Natural killer cell treated with Interleukin-12 subunit alpha and Interleukin-12 subunit beta and Interleukin-15 and Interleukin-18, amount 100 ng/mL, for 72 hours (primary cell): Measurements from ENCODE around the gene OSBPL5. TPM values are rescaled to one million over a fixed set of nuclear protein-coding genes. Genes with fewer than 3 reads are reported as not detected.

ENCODE experiments used
- ATAC-seq, 2 donors: fragments of 150-1000 bp; cut with Tn5 transposase in 1 of 2; sonication (Bioruptor Pico), chemical (Tn5 transposase) in 1 of 2; 2 replicates each; pipeline ENCODE4 v1.10.0; 2021
- DNase-seq: peaks from one replicate; pipeline ENCODE4 v3.0.0; 2022; ENCODE audit warnings: low spot score
- H3K27ac Mint-ChIP-seq, 2 donors: 1 replicate in 1 of 2; 2 replicates in 1 of 2; pipeline ENCODE4 v1.8.0; 2022; ENCODE audit warnings: mixed read lengths in 2 of 2, mild to moderate bottlenecking in 1 of 2, moderate library complexity in 1 of 2
- H3K27me3 Mint-ChIP-seq, 2 donors: 1 replicate in 1 of 2; 2 replicates in 1 of 2; pipeline ENCODE4 v1.8.0; 2022; ENCODE audit warnings: mixed read lengths in 2 of 2
- H3K36me3 Mint-ChIP-seq: one replicate; pipeline ENCODE4 v1.8.0; 2022; ENCODE audit warnings: mixed read lengths
- H3K4me1 Mint-ChIP-seq, 2 donors: 1 replicate in 1 of 2; 2 replicates in 1 of 2; pipeline ENCODE4 v1.8.0; 2022; ENCODE audit warnings: low read depth in 2 of 2, mixed read lengths in 2 of 2, mild to moderate bottlenecking in 1 of 2
- H3K4me3 Mint-ChIP-seq: one replicate; pipeline ENCODE4 v1.8.0; 2022; ENCODE audit warnings: mixed read lengths
- H3K9me3 Mint-ChIP-seq: 2 replicates; pipeline ENCODE4 v1.8.0; 2022; ENCODE audit warnings: mixed read lengths
- total RNA-seq, 2 donors: library from RNA; stranded (reverse); gene quantifications; one replicate each; pipeline ENCODE4 v1.2.3, GENCODE V29; 2022

Gene OSBPL5
- total RNA-seq, 2 donors from 2014 or later: 58.3 to 74.6 TPM

DNA sequence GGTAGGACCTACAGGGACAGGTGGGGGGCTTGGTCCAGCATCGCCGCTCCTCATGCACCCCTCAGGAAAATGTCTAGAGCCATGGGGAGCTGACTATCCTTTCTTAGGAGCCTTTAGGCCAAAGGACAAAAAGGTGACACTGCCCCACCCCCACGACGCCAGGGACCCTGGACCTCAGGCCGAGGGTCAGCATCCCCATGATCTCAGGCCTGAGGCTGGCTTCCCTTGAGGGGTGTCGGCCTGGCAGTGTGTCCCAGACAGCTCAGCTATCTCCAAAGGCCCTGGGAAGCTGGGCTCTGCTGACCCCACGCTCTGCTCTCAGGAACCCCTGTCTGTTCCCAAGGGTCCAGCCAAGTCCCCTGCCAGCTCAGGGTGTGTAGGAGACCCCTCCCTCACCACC is 37.2 kb upstream of the OSBPL5 start:
- no peak for ATAC-seq
- H3K27ac Mint-ChIP-seq: no peak overlapping the region
- no peaks in the 10 kb centered on the region for H3K9me3 Mint-ChIP-seq
- no peak overlapping the region for H3K4me3 Mint-ChIP-seq
- H3K36me3 Mint-ChIP-seq: no peaks in the 10 kb centered on the region
- peaks cover 10 to 12% of the 10 kb centered on the region in 2 donors for H3K4me1 Mint-ChIP-seq
- H3K27me3 Mint-ChIP-seq: peaks cover 0 to 5% of the 10 kb centered on the region in 2 donors
- no peak for DNase-seq

DNA sequence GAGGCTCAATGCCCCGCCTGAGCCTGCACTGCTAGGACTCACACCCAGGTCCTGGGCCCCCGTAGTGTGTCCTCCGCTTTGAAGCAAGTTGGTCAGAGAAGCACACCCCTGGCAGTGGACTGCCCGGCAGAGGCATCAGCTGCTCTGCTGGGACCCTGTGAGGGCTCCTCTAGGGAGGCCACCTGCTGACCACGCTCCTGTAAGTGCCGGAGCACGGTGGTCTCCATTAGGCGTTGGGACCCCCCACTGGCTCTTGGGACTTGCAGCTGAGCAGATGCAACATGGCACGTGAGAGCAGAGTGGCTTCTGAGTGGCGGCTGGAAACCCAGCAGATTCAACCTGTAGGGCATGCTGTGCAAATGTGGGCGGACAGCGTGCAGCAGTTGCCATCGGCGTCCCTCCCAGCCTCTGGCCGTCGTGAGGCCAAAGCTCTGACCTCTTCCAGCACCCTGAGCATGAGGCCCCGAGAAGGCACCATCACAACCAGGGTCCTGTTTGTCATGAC is 36.6 kb upstream of the OSBPL5 start:
- Mint-ChIP-seq H3K9me3 (no peaks in the 10 kb centered on the region), H3K4me1 (peaks cover 10 to 12% of the 10 kb centered on the region in 2 donors), H3K36me3 (no peaks in the 10 kb centered on the region), H3K27ac (no peak overlapping the region), H3K27me3 (peaks cover 0 to 5% of the 10 kb centered on the region in 2 donors), H3K4me3 (no peak overlapping the region)
- no peak for ATAC-seq
- DNase-seq: no peak

DNA sequence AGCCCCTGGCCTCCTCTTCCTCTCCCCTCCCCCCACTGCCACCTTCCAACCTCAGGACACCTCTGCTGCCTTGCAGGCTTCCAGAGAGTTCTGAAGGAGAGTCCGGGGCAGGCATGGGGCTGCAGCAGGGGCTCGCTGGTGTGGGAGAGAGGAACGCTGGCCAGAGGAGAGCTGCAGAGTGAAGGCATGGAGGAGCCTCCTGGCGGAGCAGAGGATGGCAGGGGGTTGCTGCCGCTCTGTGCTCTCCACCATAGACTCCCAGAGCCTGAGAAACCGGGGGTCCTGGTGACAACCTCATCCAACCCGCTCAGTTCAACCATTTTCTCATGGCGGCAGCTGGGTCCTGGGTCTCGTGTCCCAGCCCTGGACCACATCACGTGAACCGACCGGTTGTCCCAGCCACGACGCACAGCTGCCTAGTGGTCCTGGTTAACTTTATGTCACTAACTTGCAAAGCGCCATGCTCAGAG is 36.0 kb upstream of the OSBPL5 start:
- H3K27ac Mint-ChIP-seq: no peak overlapping the region
- no peak overlapping the region for H3K4me3 Mint-ChIP-seq
- ATAC-seq (no peak), DNase-seq (no peak)
- H3K9me3 Mint-ChIP-seq: no peaks in the 10 kb centered on the region
- H3K27me3 Mint-ChIP-seq: peaks cover 0 to 5% of the 10 kb centered on the region in 2 donors
- H3K36me3 Mint-ChIP-seq: no peaks in the 10 kb centered on the region
- peaks cover 10 to 12% of the 10 kb centered on the region in 2 donors for H3K4me1 Mint-ChIP-seq

DNA sequence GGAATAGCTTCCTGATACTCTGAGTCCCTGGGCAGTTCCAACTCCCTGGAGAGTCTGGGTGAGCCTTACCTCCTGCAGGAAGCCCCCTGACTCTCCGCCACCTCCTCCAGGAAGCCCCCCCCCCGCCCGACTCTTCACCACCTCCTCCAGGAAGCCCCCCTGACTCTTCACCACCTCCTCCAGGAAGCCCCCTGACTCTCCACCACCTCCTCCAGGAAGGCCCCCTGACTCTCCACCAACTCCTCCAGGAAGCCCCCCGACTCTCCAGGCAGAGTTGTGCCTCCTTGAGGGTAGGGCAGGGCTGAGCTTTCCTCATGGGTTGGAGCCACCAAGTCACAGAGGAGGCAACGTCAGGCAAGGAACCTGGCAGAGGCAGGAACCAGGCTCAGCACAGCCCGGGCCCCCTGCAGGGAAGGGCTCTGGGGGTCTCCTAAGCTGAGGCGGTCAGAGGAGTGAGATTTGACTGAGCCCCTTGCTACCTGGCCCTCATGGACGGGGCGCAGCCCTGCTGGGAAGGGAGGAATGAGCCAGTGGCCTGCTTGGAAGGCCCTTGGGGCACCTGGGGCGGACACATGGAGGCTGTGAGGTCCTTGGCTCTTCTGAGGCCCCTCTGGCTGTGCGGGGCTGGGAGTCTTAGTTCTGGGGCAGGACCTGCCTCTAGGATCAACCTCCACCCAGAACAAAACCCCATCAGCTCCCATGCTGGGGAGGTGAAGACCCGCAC is 35.4 kb upstream of the OSBPL5 start:
- peaks cover 9 to 13% of the 10 kb centered on the region in 2 donors for H3K4me1 Mint-ChIP-seq
- no peaks in the 10 kb centered on the region for H3K36me3 Mint-ChIP-seq
- ATAC-seq (no peak), DNase-seq (no peak)
- H3K4me3 Mint-ChIP-seq: no peak overlapping the region
- no peak overlapping the region for H3K27ac Mint-ChIP-seq
- H3K9me3 Mint-ChIP-seq: no peaks in the 10 kb centered on the region
- peaks cover 0 to 8% of the 10 kb centered on the region in 2 donors for H3K27me3 Mint-ChIP-seq

DNA sequence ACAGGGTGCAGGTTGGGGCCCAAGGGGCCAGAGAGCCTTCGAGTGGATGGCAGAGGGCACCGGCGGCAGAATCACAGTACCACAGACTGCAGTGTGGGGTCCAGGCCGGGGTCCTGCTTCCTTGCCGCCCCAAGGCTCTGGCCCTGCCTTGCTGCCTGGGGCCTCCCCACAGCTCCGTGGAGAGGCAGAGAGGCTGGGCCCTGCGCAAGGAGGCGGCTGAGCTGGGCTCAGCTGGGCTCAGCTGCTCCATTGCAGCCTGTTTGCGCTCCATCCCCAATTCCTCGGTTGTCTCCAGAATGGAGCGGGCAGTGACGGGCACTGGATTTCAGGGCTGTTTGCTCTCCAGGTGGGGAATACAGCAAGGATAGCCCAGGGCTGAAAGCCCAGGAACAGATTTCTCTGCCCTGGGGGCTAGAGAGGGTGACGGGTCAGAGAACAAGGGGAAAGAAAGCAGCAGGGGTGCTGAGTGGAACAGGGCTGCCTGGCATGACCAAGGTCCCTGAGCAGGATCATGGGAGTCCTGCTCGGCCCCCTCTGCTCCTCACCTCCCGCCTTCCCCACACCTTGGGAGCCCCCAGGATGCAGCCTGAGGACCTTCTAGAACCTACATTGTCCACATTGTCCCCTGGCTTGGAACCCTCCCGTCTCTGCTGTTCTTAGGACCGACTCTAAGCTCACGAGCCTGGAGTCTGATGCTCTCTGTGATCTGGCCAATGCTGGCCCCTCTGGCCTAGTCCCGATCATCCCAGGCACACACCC is 34.6 kb upstream of the OSBPL5 start:
- no peak for DNase-seq
- no peaks in the 10 kb centered on the region for H3K9me3 Mint-ChIP-seq

GRCh38 chr11:3198815-3199214 is 33.7 kb upstream of the OSBPL5 start:
- peaks cover 0 to 6% of the 10 kb centered on the region in 2 donors for H3K4me1 Mint-ChIP-seq
- H3K27me3 Mint-ChIP-seq: peaks cover 0 to 8% of the 10 kb centered on the region in 2 donors
- no peak overlapping the region for H3K4me3 Mint-ChIP-seq
- ATAC-seq (no peak), DNase-seq (no peak)
- H3K36me3 Mint-ChIP-seq: no peaks in the 10 kb centered on the region
- no peaks in the 10 kb centered on the region for H3K9me3 Mint-ChIP-seq
- no peak overlapping the region for H3K27ac Mint-ChIP-seq

More for the DNA sequence above, 34.6 kb upstream of the OSBPL5 start:
- peaks cover under 1 to 6% of the 10 kb centered on the region in 2 donors for H3K4me1 Mint-ChIP-seq
- H3K27me3 Mint-ChIP-seq: peaks cover 0 to 8% of the 10 kb centered on the region in 2 donors
- ATAC-seq: no peak
- no peak overlapping the region for H3K27ac Mint-ChIP-seq
- H3K4me3 Mint-ChIP-seq: no peak overlapping the region
- no peaks in the 10 kb centered on the region for H3K36me3 Mint-ChIP-seq

DNA sequence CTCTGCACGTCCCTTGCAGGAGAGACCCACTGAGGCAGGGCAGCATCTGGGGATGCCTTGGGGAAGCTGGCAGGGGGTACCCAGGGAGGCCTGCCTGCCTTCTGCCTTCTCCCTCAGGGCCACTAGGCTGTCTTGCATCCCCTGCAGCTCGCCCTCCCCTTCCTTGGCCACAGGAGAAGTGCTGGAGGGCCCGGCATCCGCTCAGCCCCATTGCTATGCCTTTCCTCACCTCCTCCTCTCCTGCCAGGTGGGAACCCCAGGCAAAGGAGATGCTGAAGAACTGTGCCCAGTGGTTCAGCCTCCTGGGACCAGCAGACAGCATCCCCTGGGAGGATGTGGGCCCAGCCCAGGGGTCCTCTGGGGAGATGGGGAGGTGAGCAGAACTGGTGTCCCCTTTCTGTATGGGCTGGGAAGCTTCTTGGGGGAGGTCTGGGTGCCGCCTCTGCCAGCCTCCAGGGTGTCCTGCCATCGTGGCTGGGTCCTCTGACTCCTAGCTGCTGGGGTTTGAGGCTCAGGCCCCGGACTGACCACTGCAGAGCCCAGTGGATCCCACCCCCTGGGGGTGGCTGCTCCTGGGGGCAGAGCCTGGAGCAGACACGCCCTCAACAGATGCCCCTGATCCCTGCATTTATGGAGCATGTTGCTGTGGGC is 32.9 kb upstream of the OSBPL5 start:
- Mint-ChIP-seq H3K4me3 (no peak overlapping the region), H3K27ac (no peak overlapping the region)
- no peak for ATAC-seq

DNA sequence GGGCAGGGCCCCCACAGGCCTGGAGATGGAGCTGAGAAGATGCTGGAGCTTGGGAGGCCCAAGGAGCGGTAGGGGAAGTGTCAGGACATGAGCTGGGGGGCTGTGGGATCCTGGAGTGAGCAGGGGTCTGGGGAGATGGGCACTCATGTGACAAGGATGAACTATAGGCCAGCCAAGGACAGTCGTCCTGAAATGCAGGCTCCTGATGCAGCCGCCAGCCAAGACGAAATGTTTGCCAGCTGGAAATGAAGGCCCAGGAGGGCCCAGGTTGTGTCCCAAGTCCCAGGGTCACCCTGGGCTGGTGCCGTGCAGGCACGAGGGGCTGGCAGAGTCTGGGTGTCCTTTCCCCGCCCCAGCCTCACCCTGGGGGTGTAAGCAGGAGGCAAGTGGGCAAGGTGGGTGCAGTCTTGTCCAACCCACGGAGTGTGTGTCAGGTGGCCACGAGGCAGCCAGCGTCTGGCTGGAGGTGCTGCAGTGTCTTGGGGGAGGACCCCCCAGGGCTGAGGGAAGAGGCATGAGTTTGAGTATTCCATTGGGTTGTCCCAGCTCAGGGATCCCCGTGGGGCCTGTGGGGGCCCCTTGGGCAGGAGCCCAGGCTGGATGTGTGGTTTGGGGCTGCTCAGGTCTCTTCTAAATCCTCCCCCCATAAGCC is 32.1 kb upstream of the OSBPL5 start:
- Mint-ChIP-seq H3K27ac (no peak overlapping the region), H3K4me3 (no peak overlapping the region), H3K27me3 (peaks cover 0 to 5% of the 10 kb centered on the region in 2 donors), H3K9me3 (no peaks in the 10 kb centered on the region), H3K36me3 (no peaks in the 10 kb centered on the region), H3K4me1 (peaks cover 0 to 2% of the 10 kb centered on the region in 2 donors)
- DNase-seq (no peak), ATAC-seq (no peak)

More for the DNA sequence above, 32.9 kb upstream of the OSBPL5 start:
- DNase-seq: no peak
- H3K27me3 Mint-ChIP-seq: peaks cover 0 to 8% of the 10 kb centered on the region in 2 donors
- H3K4me1 Mint-ChIP-seq: peaks cover 0 to 6% of the 10 kb centered on the region in 2 donors
- no peaks in the 10 kb centered on the region for H3K36me3 Mint-ChIP-seq
- H3K9me3 Mint-ChIP-seq: no peaks in the 10 kb centered on the region

- Mint-ChIP-seq H3K4me1 (peaks cover 0 to 2% of the 10 kb centered on the region in 2 donors), H3K27ac (no peak overlapping the region), H3K4me3 (no peak overlapping the region), H3K9me3 (no peaks in the 10 kb centered on the region), H3K36me3 (no peaks in the 10 kb centered on the region), H3K27me3 (peaks cover 0 to 5% of the 10 kb centered on the region in 2 donors)
- DNase-seq (no peak), ATAC-seq (no peak)
These were observed 31.3 kb upstream of the OSBPL5 start for GRCh38 chr11:3196161-3197043.

GRCh38 chr11:3195251-3196160 is 30.4 kb upstream of the OSBPL5 start:
- Mint-ChIP-seq H3K4me1 (peaks cover 0 to 2% of the 10 kb centered on the region in 2 donors), H3K27ac (no peak overlapping the region), H3K36me3 (no peaks in the 10 kb centered on the region), H3K27me3 (peaks cover 0 to 5% of the 10 kb centered on the region in 2 donors), H3K4me3 (no peak overlapping the region), H3K9me3 (no peaks in the 10 kb centered on the region)
- DNase-seq (no peak), ATAC-seq (no peak)

GRCh38 chr11:3194016-3194816 is 29.1 kb upstream of the OSBPL5 start:
- DNase-seq: no peak
- H3K36me3 Mint-ChIP-seq: no peaks in the 10 kb centered on the region
- no peaks in the 10 kb centered on the region for H3K9me3 Mint-ChIP-seq
- no peak overlapping the region for H3K27ac Mint-ChIP-seq
- peaks cover 0 to 5% of the 10 kb centered on the region in 2 donors for H3K27me3 Mint-ChIP-seq
- ATAC-seq: no peak
- no peak overlapping the region for H3K4me3 Mint-ChIP-seq
- peaks cover 0 to 2% of the 10 kb centered on the region in 2 donors for H3K4me1 Mint-ChIP-seq
